Liver (tissue), 3 donors: ENCODE results near the gene GPD2.

ENCODE experiments used
- HNF4G ChIP-seq: IDR thresholded peaks from 2 replicates; pipeline ENCODE4 v1.6.1; 2016; ENCODE audit warnings: antibody characterized with exemption
- RAD21 ChIP-seq, 2 donors: IDR thresholded peaks; 2 replicates each; pipeline ENCODE4 v1.6.1; 2016; ENCODE audit warnings: antibody characterized with exemption in 2 of 2, mild to moderate bottlenecking in 2 of 2
- TAF1 ChIP-seq: conservative IDR thresholded peaks from 2 replicates; pipeline ENCODE4 v1.6.1; 2016; ENCODE audit warnings: antibody characterized with exemption, mild to moderate bottlenecking
- TF ChIP-seq, protein P1 (sequence below): fragments of 150-350 bp; IDR thresholded peaks from 2 replicates; pipeline ENCODE4 v1.5.1; 2017; ENCODE audit warnings: improper control_type of control experiment, low read depth, low read length; ENCODE audit not compliant: missing input control
- TF ChIP-seq, protein P2 (sequence below): IDR thresholded peaks from 2 replicates; pipeline ENCODE4 v1.6.1; 2016; ENCODE audit warnings: antibody characterized with exemption, mild to moderate bottlenecking
- TF ChIP-seq, protein P3 (sequence below): IDR thresholded peaks from 2 replicates; pipeline ENCODE4 v1.6.1; 2016; ENCODE audit warnings: antibody characterized with exemption
- donor health status: healthy.
- donor health status: healthy.

DNA sequence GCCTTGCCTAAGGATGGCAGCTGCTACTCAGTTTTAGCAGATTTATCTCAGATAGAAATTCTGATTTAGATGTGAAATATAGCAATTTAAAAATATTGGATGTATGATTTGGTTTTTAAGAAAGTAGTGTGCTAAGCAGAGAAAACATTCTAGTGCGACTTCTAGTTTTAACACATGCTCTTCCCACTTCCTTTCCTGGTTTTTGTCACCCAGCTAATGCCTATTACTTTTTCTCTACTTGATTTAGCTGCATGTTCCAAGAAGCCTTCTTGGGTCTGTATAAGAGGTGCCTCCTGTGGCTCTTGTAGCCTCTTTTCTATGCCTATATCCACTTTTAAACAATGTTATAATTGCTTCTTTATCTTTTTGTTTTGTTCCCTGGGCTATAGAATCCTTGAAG is 53.0 kb downstream of the GPD2 start:
- TF ChIP-seq, protein P1, sequence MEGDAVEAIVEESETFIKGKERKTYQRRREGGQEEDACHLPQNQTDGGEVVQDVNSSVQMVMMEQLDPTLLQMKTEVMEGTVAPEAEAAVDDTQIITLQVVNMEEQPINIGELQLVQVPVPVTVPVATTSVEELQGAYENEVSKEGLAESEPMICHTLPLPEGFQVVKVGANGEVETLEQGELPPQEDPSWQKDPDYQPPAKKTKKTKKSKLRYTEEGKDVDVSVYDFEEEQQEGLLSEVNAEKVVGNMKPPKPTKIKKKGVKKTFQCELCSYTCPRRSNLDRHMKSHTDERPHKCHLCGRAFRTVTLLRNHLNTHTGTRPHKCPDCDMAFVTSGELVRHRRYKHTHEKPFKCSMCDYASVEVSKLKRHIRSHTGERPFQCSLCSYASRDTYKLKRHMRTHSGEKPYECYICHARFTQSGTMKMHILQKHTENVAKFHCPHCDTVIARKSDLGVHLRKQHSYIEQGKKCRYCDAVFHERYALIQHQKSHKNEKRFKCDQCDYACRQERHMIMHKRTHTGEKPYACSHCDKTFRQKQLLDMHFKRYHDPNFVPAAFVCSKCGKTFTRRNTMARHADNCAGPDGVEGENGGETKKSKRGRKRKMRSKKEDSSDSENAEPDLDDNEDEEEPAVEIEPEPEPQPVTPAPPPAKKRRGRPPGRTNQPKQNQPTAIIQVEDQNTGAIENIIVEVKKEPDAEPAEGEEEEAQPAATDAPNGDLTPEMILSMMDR, result no peak
- TF ChIP-seq, protein P2, sequence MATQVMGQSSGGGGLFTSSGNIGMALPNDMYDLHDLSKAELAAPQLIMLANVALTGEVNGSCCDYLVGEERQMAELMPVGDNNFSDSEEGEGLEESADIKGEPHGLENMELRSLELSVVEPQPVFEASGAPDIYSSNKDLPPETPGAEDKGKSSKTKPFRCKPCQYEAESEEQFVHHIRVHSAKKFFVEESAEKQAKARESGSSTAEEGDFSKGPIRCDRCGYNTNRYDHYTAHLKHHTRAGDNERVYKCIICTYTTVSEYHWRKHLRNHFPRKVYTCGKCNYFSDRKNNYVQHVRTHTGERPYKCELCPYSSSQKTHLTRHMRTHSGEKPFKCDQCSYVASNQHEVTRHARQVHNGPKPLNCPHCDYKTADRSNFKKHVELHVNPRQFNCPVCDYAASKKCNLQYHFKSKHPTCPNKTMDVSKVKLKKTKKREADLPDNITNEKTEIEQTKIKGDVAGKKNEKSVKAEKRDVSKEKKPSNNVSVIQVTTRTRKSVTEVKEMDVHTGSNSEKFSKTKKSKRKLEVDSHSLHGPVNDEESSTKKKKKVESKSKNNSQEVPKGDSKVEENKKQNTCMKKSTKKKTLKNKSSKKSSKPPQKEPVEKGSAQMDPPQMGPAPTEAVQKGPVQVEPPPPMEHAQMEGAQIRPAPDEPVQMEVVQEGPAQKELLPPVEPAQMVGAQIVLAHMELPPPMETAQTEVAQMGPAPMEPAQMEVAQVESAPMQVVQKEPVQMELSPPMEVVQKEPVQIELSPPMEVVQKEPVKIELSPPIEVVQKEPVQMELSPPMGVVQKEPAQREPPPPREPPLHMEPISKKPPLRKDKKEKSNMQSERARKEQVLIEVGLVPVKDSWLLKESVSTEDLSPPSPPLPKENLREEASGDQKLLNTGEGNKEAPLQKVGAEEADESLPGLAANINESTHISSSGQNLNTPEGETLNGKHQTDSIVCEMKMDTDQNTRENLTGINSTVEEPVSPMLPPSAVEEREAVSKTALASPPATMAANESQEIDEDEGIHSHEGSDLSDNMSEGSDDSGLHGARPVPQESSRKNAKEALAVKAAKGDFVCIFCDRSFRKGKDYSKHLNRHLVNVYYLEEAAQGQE, result no peak
- no peak for TF ChIP-seq TAF1
- no peak for TF ChIP-seq RAD21 (IDR thresholded peaks at IDR 0.05)
- TF ChIP-seq, protein P3, sequence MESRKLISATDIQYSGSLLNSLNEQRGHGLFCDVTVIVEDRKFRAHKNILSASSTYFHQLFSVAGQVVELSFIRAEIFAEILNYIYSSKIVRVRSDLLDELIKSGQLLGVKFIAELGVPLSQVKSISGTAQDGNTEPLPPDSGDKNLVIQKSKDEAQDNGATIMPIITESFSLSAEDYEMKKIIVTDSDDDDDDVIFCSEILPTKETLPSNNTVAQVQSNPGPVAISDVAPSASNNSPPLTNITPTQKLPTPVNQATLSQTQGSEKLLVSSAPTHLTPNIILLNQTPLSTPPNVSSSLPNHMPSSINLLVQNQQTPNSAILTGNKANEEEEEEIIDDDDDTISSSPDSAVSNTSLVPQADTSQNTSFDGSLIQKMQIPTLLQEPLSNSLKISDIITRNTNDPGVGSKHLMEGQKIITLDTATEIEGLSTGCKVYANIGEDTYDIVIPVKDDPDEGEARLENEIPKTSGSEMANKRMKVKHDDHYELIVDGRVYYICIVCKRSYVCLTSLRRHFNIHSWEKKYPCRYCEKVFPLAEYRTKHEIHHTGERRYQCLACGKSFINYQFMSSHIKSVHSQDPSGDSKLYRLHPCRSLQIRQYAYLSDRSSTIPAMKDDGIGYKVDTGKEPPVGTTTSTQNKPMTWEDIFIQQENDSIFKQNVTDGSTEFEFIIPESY, result no peak
- TF ChIP-seq HNF4G, result no peak
